HepG2 (cell line): ENCODE results near the gene TMEM223. TPM values are rescaled to one million over a fixed set of nuclear protein-coding genes. Genes with fewer than 3 reads are reported as not detected.

Source experiments
- DZIP1 ChIP-seq: sonication (generic); formaldehyde crosslinking; IDR thresholded peaks from 2 replicates; pipeline ENCODE4 v1.5.0; 2020; ENCODE audit warnings: mild to moderate bottlenecking, missing genetic modification reagents
- FOXC1 ChIP-seq: sonication (generic); formaldehyde crosslinking; IDR thresholded peaks from 2 replicates; pipeline ENCODE4 v1.8.0; 2022; ENCODE audit warnings: mild to moderate bottlenecking, missing genetic modification reagents, borderline replicate concordance
- HNF1B ChIP-seq: sonication (generic); formaldehyde crosslinking; IDR thresholded peaks from 2 replicates; pipeline ENCODE4 v1.5.1; 2020; ENCODE audit warnings: mild to moderate bottlenecking, moderate library complexity, missing genetic modification reagents
- MAFF ChIP-seq: IDR thresholded peaks from 2 replicates; pipeline ENCODE4 v1.6.1; 2011; ENCODE audit warnings: low read depth, low read length, improper control_type of control experiment
- POGZ ChIP-seq: sonication (generic); formaldehyde crosslinking; IDR thresholded peaks from 2 replicates; pipeline ENCODE4 v1.4.0; 2020; ENCODE audit warnings: mild to moderate bottlenecking, missing genetic modification reagents
- RARA ChIP-seq: IDR thresholded peaks from 2 replicates; pipeline ENCODE4 v1.6.1; 2016; ENCODE audit warnings: missing genetic modification reagents, missing compliant biosample characterization
- RBFOX2 ChIP-seq: fragments of 200-400 bp; formaldehyde crosslinking; IDR thresholded peaks from 2 replicates; pipeline ENCODE4 v1.6.1; 2017; ENCODE audit warnings: low read depth, mild to moderate bottlenecking, low read length
- SALL1 ChIP-seq: sonication (generic); formaldehyde crosslinking; IDR thresholded peaks from 2 replicates; pipeline ENCODE4 v1.8.0; 2022; ENCODE audit warnings: mild to moderate bottlenecking, missing genetic modification reagents
- SKI ChIP-seq: fragments of 450-650 bp; IDR thresholded peaks from one replicate; pipeline ENCODE4 v1.6.1; 2018; ENCODE audit warnings: mild to moderate bottlenecking; ENCODE audit not compliant: partially characterized antibody
- SP5 ChIP-seq: IDR thresholded peaks from 2 replicates; pipeline ENCODE4 v1.6.1; 2016; ENCODE audit warnings: low read depth, borderline replicate concordance
- ZHX1 ChIP-seq: sonication (generic); formaldehyde crosslinking; IDR thresholded peaks from 2 replicates; pipeline ENCODE4 v1.8.1; 2022; ENCODE audit warnings: low read depth, mild to moderate bottlenecking, missing genetic modification reagents
- ZIK1 ChIP-seq: sonication (generic); formaldehyde crosslinking; IDR thresholded peaks from 2 replicates; pipeline ENCODE4 v1.5.0; 2020; ENCODE audit warnings: mild to moderate bottlenecking, low read depth, missing genetic modification reagents, borderline replicate concordance
- ZNF12 ChIP-seq: sonication (generic); formaldehyde crosslinking; IDR thresholded peaks from 2 replicates; pipeline ENCODE4 v1.5.0; 2020; ENCODE audit warnings: missing genetic modification reagents
- ZNF180 ChIP-seq: sonication (generic); formaldehyde crosslinking; IDR thresholded peaks from 2 replicates; pipeline ENCODE4 v1.4.0; 2020; ENCODE audit warnings: low read depth, missing genetic modification reagents, borderline replicate concordance
- ZNF569 ChIP-seq: sonication (generic); formaldehyde crosslinking; IDR thresholded peaks from 2 replicates; pipeline ENCODE4 v1.5.0; 2020; ENCODE audit warnings: mild to moderate bottlenecking, missing genetic modification reagents, moderate library complexity, borderline replicate concordance
- ZNF570 ChIP-seq: sonication (generic); formaldehyde crosslinking; IDR thresholded peaks from 2 replicates; pipeline ENCODE4 v1.4.0; 2020; ENCODE audit warnings: mild to moderate bottlenecking, missing genetic modification reagents, borderline replicate concordance
- ZNF572 ChIP-seq: sonication (generic); formaldehyde crosslinking; IDR thresholded peaks from 2 replicates; pipeline ENCODE4 v1.5.1; 2020; ENCODE audit warnings: mild to moderate bottlenecking, missing genetic modification reagents
- ZSCAN31 ChIP-seq: sonication (generic); formaldehyde crosslinking; IDR thresholded peaks from 2 replicates; pipeline ENCODE4 v1.5.0; 2020; ENCODE audit warnings: low read depth, mild to moderate bottlenecking, missing genetic modification reagents
- polyA plus RNA-seq, 8 experiments: library from polyadenylated mRNA; depleted of rRNA in 3 of 8; stranded (reverse) in 7 of 8; unstranded in 1 of 8; fragments of >200 nt; fragmentation: Illumina TruSeq in 4 of 8; extraction: Trizol in 4 of 8; gene quantifications; 2 replicates each; pipeline versions ENCODE4 v1.2.1 to v1.2.3, GENCODE V29; 2011 to 2016; ENCODE audit warnings: low read depth in 4 of 8, missing spikeins in 1 of 8, mixed read lengths in 1 of 8; ENCODE audit not compliant: insufficient read depth in 1 of 8
- total RNA-seq, 5 experiments: library from RNA; depleted of rRNA; stranded (reverse); fragments of >200 nt; fragmentation: Illumina TruSeq; extraction: Trizol; gene quantifications; 2 replicates each; pipeline ENCODE4 v1.2.3, GENCODE V29; 2016; ENCODE audit warnings: low read depth in 1 of 5
- TF ChIP-seq, protein P1 (sequence below): sonication (generic); formaldehyde crosslinking; IDR thresholded peaks from 2 replicates; pipeline ENCODE4 v1.4.0; 2020; ENCODE audit warnings: mild to moderate bottlenecking, missing genetic modification reagents

The TMEM223 gene
- total and polyA plus RNA-seq, 2 of the 13 experiments (the other 11 are each of a cell fraction or from before 2014, with no cell fraction given) = 19.5 to 24.9 TPM

DNA sequence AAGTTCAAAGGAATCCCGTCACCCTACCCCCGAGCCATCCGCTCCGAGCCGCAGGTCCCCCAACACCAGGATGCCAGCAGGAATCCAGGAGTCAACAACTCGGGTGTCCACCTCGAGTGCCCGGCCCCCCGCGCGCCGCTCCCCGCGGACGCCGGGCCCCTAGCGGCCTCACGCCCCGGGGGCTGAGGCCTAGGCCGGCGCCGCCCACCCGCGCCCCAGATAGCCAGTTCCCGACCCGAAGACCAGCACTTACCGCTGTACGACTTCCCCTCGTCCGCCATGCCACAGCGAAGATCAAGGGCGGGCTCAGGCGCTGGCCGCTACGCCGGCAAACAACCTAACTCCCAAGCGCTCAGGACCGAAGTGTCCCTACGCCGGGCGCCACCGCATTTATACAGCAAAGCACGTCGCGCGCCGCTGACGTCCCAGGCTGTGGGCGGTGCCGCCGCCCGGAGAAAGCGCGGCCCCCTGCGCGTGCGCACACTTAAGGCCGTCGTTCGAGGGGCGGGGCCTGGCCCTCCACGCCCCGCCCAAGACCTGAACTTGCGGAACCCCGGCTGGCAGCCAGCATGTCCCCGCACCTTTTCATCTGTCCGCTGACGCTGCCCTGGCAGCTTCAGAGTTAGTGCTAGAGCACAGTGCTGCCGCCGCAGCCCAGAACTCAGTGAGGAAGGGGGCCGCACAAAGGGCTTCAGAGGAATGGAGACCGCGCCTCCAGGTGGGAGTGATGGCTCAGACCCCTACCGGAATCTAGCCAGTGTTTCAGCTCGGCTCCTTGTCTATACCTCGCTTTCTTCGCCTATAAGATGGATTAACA is 13.5 kb upstream of the TMEM223 start, which contains the start of gene NXF1 (continued):
- TF ChIP-seq DZIP1 (no peak; the same call in 1 of the 2 replicates), ZNF180 (CRISPR knock-in tag) (no peak), ZIK1 (peak; percentile 83; the same call in 1 of the 2 replicates), POGZ (CRISPR knock-in tag) (peak; percentile 88), HNF1B (CRISPR knock-in tag) (peak; percentile 74), ZNF572 (CRISPR knock-in tag) (no peak), MAFF (no peak), FOXC1 (CRISPR knock-in tag) (peak; percentile 83; the same call in 1 of the 2 replicates), SP5 (CRISPR knock-in tag) (peak; percentile 64; the same call in 1 of the 2 replicates), SKI (peak; percentile 38), SALL1 (CRISPR knock-in tag) (peak; percentile 92), ZNF569 (CRISPR knock-in tag) (0 out of 2 replicates have a peak, but pooled peaks have one; percentile 58), RBFOX2 (peak; percentile 100), RARA (peak; percentile 19; the same call in 1 of the 2 replicates), ZSCAN31 (CRISPR knock-in tag) (peak; percentile 96), ZNF12 (CRISPR knock-in tag) (peak; percentile 73; the same call in 1 of the 2 replicates), ZHX1 (CRISPR knock-in tag) (no peak), ZNF570 (CRISPR knock-in tag) (no peak)
- TF ChIP-seq, protein P1, sequence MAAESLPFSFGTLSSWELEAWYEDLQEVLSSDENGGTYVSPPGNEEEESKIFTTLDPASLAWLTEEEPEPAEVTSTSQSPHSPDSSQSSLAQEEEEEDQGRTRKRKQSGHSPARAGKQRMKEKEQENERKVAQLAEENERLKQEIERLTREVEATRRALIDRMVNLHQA (CRISPR knock-in tag) = 0 out of 2 replicates have a peak, but pooled peaks have one; percentile 49
